GM19099 (cell line): ENCODE data around the gene CLIC2.

Experiments
- POLR2A ChIP-seq: IDR thresholded peaks from 3 replicates; pipeline ENCODE4 v1.6.1; 2011; ENCODE audit warnings: low read depth; ENCODE audit not compliant: insufficient read length; ENCODE audit errors: extremely low read depth

CLIC2 gene

DNA sequence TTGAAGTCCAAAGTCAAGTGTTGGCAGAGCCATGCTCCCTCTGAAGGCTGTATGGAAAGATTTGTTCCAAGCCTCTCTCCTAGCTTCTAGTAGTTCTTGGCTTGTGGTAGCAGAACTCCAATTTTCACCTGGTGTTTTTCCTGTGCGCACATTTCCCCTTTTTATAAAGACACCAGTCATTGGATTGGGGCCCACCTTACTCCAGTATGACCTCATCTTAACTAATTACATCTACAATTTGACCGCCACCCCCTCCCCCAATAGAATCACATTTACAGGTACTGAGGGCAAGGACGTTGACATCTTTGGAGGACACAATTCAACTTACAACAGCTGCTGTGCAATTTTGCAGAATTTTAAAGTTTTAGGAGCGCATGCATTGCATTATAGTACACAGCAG lies 86.9 kb downstream of the CLIC2 start:
- no peak for TF ChIP-seq POLR2A

DNA sequence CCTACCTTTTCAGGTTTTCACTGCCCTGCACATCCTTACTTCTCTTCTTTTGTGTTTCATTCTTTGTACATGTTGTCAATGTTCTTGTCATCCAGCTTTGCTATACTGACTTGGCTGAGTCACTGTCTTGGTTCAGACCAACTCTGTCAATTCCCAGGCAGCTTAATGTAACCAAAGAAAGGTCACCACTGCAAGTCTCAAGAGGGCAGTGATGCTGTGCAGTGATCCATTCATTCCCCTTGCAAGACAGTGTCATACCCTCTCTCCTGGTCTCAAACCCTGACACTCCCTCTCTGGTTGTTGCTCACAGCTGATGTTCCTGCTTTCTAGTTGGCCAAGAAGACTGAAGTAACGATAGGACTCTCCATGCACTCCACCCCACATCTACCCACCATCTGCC lies 87.7 kb downstream of the CLIC2 start:
- TF ChIP-seq POLR2A, result no peak

- TF ChIP-seq POLR2A, result no peak
Measured at GRCh38 chrX:155242300-155242699, 92.1 kb downstream of the CLIC2 start.

DNA sequence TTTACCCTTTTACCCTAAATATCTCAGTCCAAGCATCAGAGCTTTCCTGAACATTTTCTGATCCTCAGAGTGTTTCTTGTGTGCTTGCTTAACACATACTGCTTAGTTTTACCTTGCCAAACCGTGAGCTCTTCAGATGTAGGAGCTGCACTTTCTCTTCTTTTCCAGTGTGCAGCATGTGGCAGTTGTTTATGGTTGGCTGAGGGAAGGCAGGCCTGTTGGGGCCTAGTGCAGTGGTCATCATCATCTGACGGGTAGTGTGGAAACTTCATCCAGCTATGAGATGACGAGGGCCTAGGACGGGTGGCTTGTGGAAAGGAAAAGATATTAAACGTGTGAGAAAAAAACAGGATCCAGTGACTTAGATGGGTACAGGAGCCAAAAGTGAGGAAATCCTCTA lies 96.7 kb downstream of the CLIC2 start:
- TF ChIP-seq POLR2A, result no peak

DNA sequence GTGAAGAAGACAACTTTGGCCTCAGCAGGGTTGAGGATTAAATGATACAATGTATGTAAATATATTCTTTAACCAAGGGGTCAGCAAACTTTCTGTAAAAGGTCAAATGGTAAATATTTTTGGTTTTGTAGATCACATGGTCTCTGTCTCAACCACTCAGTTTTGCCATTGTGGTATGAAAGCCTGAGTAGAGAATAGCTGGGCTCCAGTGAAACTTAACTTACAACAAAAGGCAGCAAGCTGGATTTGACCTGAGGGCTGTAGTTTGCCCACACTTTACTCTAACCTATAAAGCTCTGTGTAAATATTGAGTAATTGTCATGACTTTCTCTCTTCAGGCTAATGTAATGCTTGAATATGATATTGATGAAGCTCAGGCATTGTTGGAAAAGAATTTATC lies 98.5 kb downstream of the CLIC2 start:
- no peak for TF ChIP-seq POLR2A

DNA sequence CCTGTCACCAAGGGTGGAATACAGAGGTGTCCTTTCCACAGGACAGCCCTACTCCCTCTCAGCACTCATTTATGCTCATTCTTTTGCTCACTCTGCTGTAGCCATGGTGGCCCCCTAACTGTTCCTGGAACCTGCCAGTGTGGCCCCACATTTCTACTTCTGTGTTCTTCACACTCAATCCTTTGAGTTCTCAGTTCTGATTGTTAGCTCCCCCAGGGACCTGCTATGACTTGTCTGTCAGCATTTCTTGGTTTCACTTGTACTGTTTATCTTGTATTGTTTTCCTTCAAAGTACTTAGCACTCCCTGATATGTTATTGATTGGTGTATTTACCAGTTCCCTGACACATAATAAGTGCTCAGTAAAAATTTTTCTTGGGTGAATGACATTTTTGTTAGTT lies 103.3 kb downstream of the CLIC2 start:
- TF ChIP-seq POLR2A, result no peak
